ELF-1 (cell line): Measurements from ENCODE around the gene RPRD1B.

Experiments used
- DNase-seq: peaks from one replicate; pipeline ENCODE4 v3.0.0-alpha.2; 2016; ENCODE audit warnings: low read depth, low spot score

The RPRD1B gene

DNA sequence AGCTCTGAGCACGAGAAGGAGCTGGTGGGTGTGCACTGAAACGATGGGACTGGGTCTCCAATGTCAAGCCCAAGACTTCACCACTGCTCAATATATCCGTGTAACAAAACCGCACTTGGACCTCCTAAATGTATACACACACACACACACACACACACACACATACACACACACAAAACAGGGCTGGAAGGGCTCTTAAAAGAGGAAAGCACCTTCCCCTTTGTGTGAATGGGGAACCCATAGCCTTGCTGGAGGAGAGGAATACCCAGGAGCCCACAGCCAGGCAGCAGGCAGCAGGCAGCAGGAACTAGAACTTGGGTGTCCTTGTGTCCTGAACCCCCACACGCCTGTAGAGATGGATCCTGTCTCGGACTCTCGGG, 101.7 kb downstream of the RPRD1B start:
- DNase-seq = no peak

DNA sequence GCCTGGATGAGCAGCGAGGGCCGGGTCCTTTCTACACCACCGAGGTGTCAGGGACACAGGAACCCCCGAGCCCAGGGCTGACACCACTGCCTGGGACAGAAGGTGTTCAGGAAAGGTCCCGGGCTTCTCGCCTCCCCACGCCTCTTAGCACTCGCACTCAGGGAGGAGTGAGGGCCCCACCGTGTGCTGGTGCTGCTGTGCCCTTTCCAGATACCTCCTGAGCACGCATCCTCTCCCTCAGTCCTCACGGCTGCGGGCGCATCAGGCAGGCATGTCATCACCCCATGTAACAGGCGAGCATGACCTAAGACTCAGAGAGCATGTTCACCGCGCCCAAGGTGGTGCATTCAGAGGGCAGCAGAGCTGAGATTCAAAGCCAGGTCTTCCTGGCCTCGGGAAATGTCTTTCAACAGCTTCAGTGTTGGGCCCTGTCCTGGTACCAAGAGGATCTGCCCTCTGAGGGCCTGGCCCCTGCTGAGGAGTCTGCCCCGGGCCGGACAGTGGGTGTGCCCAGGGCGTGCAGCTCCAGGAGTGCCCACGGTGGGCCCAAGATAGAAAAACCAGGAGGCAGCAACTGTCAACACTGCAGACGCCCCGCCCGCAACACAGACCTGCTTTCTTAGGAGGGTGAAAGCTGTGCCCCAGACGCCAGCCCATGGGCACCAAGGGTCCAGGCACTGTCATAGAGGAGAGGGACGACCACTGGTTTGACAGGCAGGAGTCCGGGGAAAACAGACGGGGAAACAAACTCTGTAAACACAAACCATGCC, 102.3 kb downstream of the RPRD1B start:
- no peak for DNase-seq

DNA sequence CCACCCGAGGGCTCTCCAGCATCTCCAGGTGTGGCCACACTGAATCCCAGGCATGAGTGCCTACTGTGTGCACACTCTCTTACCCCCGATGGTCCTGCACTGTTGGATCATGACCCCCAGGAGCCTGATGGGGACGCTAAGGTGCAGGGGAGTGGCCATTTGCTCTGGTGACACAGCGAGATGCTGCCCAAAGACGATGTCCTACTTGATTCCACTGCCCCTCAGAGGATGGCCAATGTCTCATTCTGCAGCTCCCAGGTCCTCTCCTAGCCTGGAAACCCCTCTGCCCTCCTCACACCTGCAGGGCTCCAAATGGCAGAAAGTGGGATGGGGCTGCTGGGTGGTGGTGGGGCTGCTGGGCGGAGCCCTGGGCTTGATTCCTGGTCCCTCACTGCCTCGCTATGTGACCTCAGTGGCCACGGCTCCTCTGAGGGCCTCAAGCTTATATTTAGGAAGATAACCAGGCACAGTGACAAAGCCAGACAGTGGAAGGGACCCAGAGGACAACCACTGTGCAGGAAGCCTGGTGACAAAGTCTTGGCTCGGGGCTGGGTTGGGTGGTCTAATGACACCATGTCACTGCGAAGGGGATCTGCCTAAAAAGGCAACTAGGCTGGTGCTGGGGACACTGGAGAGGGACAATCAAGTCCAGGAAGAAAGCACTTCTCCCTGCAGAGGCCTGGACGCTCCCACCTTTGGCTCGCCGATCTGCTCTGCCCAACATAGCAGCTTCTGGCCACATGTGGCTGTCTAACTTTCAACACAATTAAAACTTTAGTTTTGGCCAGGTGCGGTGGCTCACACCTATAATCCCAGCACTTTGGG, 103.1 kb downstream of the RPRD1B start:
- DNase-seq = no peak

DNA sequence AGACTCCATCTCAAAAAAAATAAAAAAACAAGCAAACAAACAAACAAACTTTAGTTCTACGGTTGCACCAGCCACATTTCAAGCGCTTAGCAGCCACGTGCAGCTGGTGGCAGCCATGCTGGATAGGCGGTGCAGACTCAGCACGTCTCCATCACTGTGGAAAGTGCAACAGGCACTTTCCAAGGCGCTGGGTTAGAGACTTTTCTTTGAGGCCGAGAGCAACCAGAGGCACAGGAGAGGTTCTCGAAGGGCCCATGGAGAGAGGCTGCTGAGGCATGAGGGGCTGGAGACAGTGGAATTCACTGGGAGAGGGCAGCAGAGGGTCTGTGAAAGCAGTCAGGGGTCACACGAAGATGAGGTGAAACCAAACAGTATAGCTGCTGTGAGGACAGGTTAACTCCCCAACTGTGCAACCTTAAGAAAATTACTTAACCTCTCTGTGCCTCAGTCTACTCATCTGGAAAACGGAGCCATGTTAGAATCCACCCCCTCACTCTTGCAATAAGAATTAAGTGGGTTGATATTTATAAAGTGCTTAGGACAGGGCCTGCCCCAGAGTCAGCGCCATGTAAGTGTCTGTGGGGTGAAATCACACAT, 104.0 kb downstream of the RPRD1B start:
- no peak for DNase-seq

DNA sequence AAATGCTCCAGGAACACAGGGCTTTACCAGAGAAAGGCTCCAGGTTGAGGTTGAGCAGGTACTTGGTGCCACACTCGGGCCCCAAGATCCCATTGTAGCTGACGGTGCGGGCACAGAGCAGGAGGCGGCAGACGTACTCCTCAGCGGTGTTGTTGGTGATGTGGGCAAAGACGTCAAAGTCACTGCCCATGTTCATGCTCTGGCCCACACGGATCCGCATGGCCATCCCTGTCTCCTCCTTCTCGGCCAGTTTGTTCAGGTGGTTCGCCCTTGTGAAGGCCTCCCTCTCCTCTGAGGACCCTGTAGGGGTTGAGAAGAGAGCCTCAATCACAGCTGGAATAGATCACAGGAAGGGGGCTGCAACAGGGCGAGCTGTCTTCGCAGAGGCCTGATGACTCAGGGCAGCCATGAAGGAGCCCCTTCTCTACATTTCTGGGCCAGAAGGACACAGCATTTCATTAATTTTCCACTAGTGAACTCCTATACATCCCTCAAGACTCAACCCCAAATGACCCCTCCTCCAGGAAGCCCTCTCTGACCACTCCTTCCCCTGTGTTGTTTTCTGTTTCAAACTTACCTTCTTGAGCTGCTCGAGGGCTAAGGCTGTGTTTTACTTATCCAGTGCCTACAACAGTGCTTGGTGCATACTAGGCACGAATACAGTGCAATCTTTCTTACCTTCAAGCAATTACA, 104.7 kb downstream of the RPRD1B start:
- no peak for DNase-seq

DNA sequence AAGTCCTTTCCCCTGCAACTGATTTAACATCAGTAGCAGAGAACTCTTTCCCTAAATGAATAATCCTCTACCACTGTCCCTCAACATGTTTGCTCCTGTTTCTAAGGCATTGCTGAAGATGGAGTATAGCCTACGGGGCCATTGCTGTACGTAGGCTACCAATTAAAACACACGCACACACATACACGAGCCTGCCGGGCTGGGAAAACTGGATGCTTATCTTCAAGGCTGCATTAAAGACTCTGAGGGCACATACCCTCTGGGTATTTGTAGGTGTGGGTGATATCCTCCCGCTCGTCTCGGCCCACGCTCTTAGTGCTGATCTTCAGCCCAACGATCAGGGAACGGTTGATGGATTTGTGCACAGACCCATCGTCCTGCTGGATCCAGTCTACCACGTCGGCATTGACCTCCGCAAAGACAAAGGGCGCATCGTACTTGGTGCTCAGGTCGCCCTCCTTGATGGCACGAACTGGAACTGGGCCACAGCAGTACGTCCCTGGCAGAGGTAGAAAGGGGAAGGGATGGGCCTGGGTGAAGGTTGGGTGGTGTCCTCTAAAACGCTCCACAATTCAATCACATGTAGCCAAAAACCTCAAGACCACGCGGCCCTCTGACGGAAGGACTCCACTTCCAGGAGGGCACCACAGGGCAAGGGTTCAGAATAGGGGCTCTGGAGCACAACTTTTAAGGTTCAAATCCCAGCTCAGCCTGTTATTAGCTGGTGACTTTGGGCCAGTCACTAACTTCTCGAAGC, 105.8 kb downstream of the RPRD1B start:
- DNase-seq = peak; percentile 29

DNA sequence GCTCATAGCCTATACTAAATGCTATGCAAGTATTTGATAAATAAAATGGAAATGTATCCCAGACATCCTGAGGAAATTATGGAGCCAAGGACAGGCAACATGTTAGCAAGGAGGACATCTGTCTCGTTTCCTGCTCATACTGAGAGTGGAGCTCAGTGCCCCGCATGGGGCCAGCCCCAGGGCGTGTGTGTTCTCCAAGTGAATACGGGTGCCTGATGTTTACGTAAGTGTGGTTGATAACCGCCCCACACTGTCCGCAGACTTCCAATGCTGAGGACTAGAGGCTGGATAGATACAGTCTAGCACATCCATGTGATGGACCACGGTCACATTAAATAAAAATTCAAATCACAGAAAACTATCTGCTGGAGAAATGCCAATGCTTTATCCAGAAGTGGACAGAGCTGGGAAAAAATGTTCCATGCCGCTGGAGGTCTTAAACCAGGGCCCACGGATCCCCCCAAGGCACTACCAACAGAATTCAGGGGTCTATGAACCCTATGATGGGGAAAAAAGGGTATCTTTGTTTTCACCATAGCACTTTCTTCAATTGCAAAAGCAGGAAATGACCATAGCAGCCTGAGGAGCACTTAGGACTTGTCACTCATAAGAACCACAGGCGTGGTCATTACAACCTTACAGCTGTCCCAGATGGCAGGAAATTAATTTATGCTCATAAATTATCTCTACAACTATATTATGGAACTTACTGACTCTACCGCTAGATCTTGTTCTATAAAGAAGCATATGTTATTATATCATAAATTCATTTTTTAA, 106.6 kb downstream of the RPRD1B start:
- peak; percentile 58 for DNase-seq

DNA sequence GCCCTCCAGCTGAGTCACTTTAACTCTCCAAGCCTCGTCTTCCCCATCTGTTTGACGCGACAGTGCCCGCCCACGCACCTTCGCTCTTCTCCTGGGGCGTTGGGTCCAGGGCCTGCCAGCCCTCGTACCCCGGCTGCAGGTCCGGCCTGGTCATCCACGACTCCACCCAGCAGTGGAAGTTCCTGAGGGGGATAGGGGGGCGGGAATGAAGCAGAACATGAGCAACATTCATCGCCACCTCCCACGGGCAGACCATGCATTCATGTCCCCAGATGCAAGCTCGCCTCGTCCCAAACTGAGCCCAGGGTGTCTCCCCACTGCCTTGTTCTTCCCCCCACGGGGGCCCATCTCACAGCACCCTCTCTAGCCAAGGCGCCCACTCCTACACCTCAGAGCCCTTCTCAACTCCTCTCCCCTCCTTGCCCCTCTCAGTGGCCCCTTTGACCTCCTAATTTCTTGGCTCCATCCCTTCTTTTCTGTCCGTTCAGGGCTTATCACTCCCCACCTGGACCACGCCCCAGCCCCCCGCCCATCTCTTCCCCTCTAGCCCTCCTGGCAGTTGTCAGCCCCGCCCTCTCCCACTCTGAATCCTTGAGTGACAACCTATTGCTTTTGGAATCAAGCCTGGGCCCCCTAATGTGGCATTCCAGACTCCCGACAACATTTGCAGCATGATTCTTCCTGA, 107.8 kb downstream of the RPRD1B start:
- DNase-seq = no peak
